Measurements from ENCODE around the gene CRADD. TPM values are rescaled to one million over a fixed set of nuclear protein-coding genes. Genes with fewer than 3 reads are reported as not detected.

CRADD gene
- total and polyA plus RNA-seq, 2 of the 4 experiments (the other 2 are of a cell fraction), result 11.1 to 14.0 TPM

DNA sequence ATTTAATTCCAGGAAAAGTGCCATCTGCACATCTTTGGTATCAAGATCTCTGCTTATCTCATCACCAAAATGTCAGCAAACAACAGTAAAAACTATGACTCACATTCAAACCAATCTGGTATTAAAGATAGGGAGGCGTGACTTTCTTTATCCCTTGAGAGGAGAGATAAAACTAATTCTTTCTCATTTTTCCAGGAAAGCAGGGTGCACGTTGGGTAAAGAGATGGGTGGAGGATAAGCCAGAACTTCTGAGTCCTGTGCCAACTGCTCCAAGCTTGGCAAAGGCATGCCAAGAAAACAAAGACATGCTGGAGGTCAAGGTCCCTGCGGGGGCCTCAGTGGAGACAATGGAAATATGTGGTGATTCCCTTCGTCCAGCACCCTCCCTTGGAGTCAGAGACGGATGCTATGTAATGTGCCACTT, 245.4 kb downstream of the CRADD start:
- intact Hi-C loops (cut with micrococcal nuclease), result no loop called here
- H3K79me1 ChIP-seq (ENCODE audit: low read depth in 1 of 2, low read length in 2 of 2), result no peaks in the 10 kb centered on the region
- H2BK20ac ChIP-seq (ENCODE audit: low read depth, low read length), result no peak overlapping the region
- POLR2A ChIA-PET (ENCODE audit: unreplicated experiment), result no interaction called here
- H3K14ac ChIP-seq (replicated peaks; ENCODE audit: low read depth, low read length), result no peak overlapping the region
- H3K18ac ChIP-seq (ENCODE audit: low read depth, low read length), result peak overlapping the region; percentile 2; the same call in 1 of the 2 replicates
- BruUV-seq (replicated peaks), result no TSS peak
- CTCF ChIA-PET, result no interaction called here
- H3K9me1 ChIP-seq (ENCODE audit: insufficient read depth, low read length), result peaks cover 10% of the 10 kb centered on the region
- H3K4me1 ChIP-seq (ENCODE audit: control insufficient read depth, insufficient read depth, low read length), result peaks cover 9% of the 10 kb centered on the region
- TF ChIP-seq RCOR1 (IDR thresholded peaks at IDR 0.05; ENCODE audit: insufficient replicate concordance, low read length) (no peak), MAZ (IDR thresholded peaks at IDR 0.05; ENCODE audit: borderline replicate concordance, low read depth, low read length) (no peak)
- dilution Hi-C loops (cut with HindIII; ENCODE audit: low sequenced_read_pairs, unreplicated experiment), result no loop called here
- no peak overlapping the region for H3K56ac ChIP-seq (ENCODE audit: extremely low read depth, insufficient read depth, low read length)
- H2BK15ac ChIP-seq (ENCODE audit: low read depth, low read length), result peak overlapping the region; percentile 65; the same call in 1 of the 3 replicates
- H3K27me3 ChIP-seq (ENCODE audit: control insufficient read depth, insufficient read depth, low read length), result no peaks in the 10 kb centered on the region
- no peak overlapping the region for H3K4me3 ChIP-seq (ENCODE audit: insufficient read depth, low read depth, low read length)
- no peak overlapping the region for H4K91ac ChIP-seq (ENCODE audit: insufficient read depth, low read depth, low read length)
- H4K5ac ChIP-seq (ENCODE audit: low read depth, low read length), result no peak overlapping the region
- ATAC-seq (ENCODE audit: low read depth), result no peak
- peak overlapping the region; percentile 10 for H2BK5ac ChIP-seq (ENCODE audit: low read depth, low read length, poor library complexity, severe bottlenecking)
- H3K23ac ChIP-seq (ENCODE audit: low read depth, low read length), result no peak overlapping the region
- H3K4me2 ChIP-seq (ENCODE audit: low read depth, low read length), result no peak overlapping the region
- H2AK9ac ChIP-seq (replicated peaks; ENCODE audit: low read depth, low read length, poor library complexity), result no peak overlapping the region
- DNase-seq, result no peak
- H3K27ac ChIP-seq (ENCODE audit: insufficient read depth, low read length), result no peak overlapping the region
- H3K9me3 ChIP-seq (ENCODE audit: control insufficient read depth, insufficient read depth, low read length), result peaks cover 10% of the 10 kb centered on the region
- in situ Hi-C loops (cut with MboI; ENCODE audit: low sequenced_read_pairs), result no loop called here
- no peaks in the 10 kb centered on the region for H3K36me3 ChIP-seq (ENCODE audit: control insufficient read depth, insufficient read depth, low read length)
- no peak overlapping the region; the same call in 1 of the 2 replicates for H2BK120ac ChIP-seq (ENCODE audit: low read depth, low read length)
- no peak overlapping the region for H3K4ac ChIP-seq (ENCODE audit: low read depth, low read length)
- no peak overlapping the region; the same call in 1 of the 2 replicates for H2AK5ac ChIP-seq (ENCODE audit: low read depth, low read length)
- no peak overlapping the region for H4K8ac ChIP-seq (ENCODE audit: low read depth in 2 of 2, low read length in 2 of 2)
- H4K20me1 ChIP-seq (ENCODE audit: insufficient read depth, low read length), result no peaks in the 10 kb centered on the region
- no peak overlapping the region for H2AFZ ChIP-seq (replicated peaks; ENCODE audit: low read length, poor library complexity)
- no peak overlapping the region for H3K9ac ChIP-seq (ENCODE audit: low read depth, low read length)
- WGBS, 2 experiments (ENCODE audit: extremely low coverage in 2 of 2, insufficient read length in 1 of 2), result no CpG with 5 or more reads among the region's 5 CpGs

Measured in IMR-90 (cell line).